ENCODE results near the gene TOP1. TPM values are rescaled to one million over a fixed set of nuclear protein-coding genes. Genes with fewer than 3 reads are reported as not detected.

TOP1 gene
- total and polyA plus RNA-seq, 2 of the 4 experiments (the other 2 are of a cell fraction) = 14.0 to 21.5 TPM

DNA sequence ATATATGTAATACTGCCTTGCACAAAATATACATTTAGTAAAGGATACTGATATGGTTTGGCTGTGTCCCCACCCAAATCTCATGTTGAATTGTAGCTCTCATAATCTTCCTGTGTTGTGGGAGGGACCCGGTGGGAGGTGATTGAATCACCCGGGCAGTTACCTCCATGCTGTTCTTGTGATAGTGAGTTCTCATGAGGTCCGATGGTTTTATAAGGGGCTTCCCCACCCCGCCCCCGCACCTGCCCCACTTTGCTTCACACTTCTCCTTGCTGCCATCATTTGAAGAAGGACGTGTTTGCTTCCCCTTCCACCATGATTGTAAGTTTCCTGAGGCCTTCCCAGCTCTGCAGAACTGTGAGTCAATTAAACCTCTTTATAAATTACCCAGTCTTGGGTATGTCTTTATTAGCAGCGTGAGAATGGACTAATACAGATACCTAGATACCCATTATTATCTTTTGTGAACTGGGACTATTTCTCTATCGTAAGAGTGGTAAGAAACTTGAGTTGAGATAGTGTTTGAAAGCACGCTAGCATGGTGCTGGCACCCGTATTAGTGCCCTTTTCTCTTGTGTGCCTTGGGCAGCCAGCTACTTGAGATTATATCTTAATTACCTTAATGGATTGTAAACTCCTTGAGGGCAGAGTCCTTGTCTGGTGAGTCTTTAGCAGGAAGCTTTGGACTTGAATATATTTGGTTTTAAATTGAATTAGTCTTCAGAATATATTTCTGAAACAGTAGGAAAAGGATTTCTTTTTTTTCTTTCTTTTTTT lies 25.6 kb downstream of the TOP1 start:
- H3K4me3 ChIP-seq (ENCODE audit: insufficient read depth, low read depth, low read length) = no peak overlapping the region
- H2BK15ac ChIP-seq (ENCODE audit: low read depth, low read length) = no peak overlapping the region
- no peak overlapping the region for H2AFZ ChIP-seq (replicated peaks; ENCODE audit: low read length, poor library complexity)
- H3K4me1 ChIP-seq (ENCODE audit: control insufficient read depth, insufficient read depth, low read length) = peaks cover 30% of the 10 kb centered on the region
- H4K91ac ChIP-seq (ENCODE audit: insufficient read depth, low read depth, low read length) = no peak overlapping the region
- no peak overlapping the region for H2BK120ac ChIP-seq (ENCODE audit: low read depth, low read length)
- no peak overlapping the region for H4K8ac ChIP-seq (ENCODE audit: low read depth in 2 of 2, low read length in 2 of 2)
- no peaks in the 10 kb centered on the region for H3K27me3 ChIP-seq (ENCODE audit: control insufficient read depth, insufficient read depth, low read length)
- 100% methylated on average over 1 of the region's 10 CpGs; no CpG with 5 or more reads in 1 of the 2 experiments for WGBS, 2 experiments (ENCODE audit: extremely low coverage in 2 of 2, insufficient read length in 1 of 2)
- ChIA-PET POLR2A (ENCODE audit: unreplicated experiment) (no interaction called here), CTCF (no interaction called here)
- peaks cover 91% of the 10 kb centered on the region for H4K20me1 ChIP-seq (ENCODE audit: insufficient read depth, low read length)
- intact Hi-C loops (cut with micrococcal nuclease) (no loop called here), in situ Hi-C loops (cut with MboI; ENCODE audit: low sequenced_read_pairs) (no loop called here), dilution Hi-C loops (cut with HindIII; ENCODE audit: low sequenced_read_pairs, unreplicated experiment) (no loop called here)
- H3K36me3 ChIP-seq (ENCODE audit: control insufficient read depth, insufficient read depth, low read length) = no peaks in the 10 kb centered on the region; the same call in 1 of the 2 replicates
- H3K9ac ChIP-seq (ENCODE audit: low read depth, low read length) = no peak overlapping the region
- peaks cover 6 to 70% of the 10 kb centered on the region in 2 experiments; a peak in 3 of 4 replicates for H3K79me1 ChIP-seq (ENCODE audit: low read depth in 1 of 2, low read length in 2 of 2)
- no peak overlapping the region for H3K56ac ChIP-seq (ENCODE audit: extremely low read depth, insufficient read depth, low read length)
- DNase-seq (no peak), ATAC-seq (ENCODE audit: low read depth) (no peak)
- H3K23ac ChIP-seq (ENCODE audit: low read depth, low read length) = no peak overlapping the region
- no peak overlapping the region for H2AK9ac ChIP-seq (replicated peaks; ENCODE audit: low read depth, low read length, poor library complexity)
- TF ChIP-seq RFX5 (IDR thresholded peaks at IDR 0.05; ENCODE audit: low read depth, low read length) (no peak), MAFK (IDR thresholded peaks at IDR 0.05; ENCODE audit: low read depth, low read length) (no peak), NFE2L2 (IDR thresholded peaks at IDR 0.05; ENCODE audit: low read depth, low read length) (no peak), SMC3 (IDR thresholded peaks at IDR 0.05; ENCODE audit: low read depth, low read length) (no peak), MXI1 (IDR thresholded peaks at IDR 0.05; ENCODE audit: borderline replicate concordance, low read depth, low read length) (no peak), CEBPB (IDR thresholded peaks at IDR 0.05; ENCODE audit: low read depth, low read length) (no peak), RCOR1 (IDR thresholded peaks at IDR 0.05; ENCODE audit: insufficient replicate concordance, low read length) (no peak), CHD1 (IDR thresholded peaks at IDR 0.05; ENCODE audit: low read depth, low read length) (no peak), POLR2A (IDR thresholded peaks at IDR 0.05; ENCODE audit: low read depth, low read length) (no peak), FOS (IDR thresholded peaks at IDR 0.05; ENCODE audit: low read depth, low read length) (no peak), RAD21 (IDR thresholded peaks at IDR 0.05; ENCODE audit: low read length) (no peak), BHLHE40 (IDR thresholded peaks at IDR 0.05; ENCODE audit: low read depth, low read length) (no peak), MAZ (IDR thresholded peaks at IDR 0.05; ENCODE audit: borderline replicate concordance, low read depth, low read length) (no peak)
- TF ChIP-seq, protein P1, sequence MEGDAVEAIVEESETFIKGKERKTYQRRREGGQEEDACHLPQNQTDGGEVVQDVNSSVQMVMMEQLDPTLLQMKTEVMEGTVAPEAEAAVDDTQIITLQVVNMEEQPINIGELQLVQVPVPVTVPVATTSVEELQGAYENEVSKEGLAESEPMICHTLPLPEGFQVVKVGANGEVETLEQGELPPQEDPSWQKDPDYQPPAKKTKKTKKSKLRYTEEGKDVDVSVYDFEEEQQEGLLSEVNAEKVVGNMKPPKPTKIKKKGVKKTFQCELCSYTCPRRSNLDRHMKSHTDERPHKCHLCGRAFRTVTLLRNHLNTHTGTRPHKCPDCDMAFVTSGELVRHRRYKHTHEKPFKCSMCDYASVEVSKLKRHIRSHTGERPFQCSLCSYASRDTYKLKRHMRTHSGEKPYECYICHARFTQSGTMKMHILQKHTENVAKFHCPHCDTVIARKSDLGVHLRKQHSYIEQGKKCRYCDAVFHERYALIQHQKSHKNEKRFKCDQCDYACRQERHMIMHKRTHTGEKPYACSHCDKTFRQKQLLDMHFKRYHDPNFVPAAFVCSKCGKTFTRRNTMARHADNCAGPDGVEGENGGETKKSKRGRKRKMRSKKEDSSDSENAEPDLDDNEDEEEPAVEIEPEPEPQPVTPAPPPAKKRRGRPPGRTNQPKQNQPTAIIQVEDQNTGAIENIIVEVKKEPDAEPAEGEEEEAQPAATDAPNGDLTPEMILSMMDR (conservative IDR thresholded peaks at IDR 0.05; ENCODE audit: low read depth, low read length) = no peak
- TF ChIP-seq, protein P2, sequence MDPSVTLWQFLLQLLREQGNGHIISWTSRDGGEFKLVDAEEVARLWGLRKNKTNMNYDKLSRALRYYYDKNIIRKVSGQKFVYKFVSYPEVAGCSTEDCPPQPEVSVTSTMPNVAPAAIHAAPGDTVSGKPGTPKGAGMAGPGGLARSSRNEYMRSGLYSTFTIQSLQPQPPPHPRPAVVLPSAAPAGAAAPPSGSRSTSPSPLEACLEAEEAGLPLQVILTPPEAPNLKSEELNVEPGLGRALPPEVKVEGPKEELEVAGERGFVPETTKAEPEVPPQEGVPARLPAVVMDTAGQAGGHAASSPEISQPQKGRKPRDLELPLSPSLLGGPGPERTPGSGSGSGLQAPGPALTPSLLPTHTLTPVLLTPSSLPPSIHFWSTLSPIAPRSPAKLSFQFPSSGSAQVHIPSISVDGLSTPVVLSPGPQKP (IDR thresholded peaks at IDR 0.05; ENCODE audit: borderline replicate concordance, low read depth, low read length) = no peak
- TF ChIP-seq, protein P3, sequence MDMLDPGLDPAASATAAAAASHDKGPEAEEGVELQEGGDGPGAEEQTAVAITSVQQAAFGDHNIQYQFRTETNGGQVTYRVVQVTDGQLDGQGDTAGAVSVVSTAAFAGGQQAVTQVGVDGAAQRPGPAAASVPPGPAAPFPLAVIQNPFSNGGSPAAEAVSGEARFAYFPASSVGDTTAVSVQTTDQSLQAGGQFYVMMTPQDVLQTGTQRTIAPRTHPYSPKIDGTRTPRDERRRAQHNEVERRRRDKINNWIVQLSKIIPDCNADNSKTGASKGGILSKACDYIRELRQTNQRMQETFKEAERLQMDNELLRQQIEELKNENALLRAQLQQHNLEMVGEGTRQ (IDR thresholded peaks at IDR 0.05; ENCODE audit: low read depth, low read length) = no peak
- no peak overlapping the region for H3K4me2 ChIP-seq (ENCODE audit: low read depth, low read length)
- H4K5ac ChIP-seq (ENCODE audit: low read depth, low read length) = no peak overlapping the region
- H3K9me3 ChIP-seq (ENCODE audit: control insufficient read depth, insufficient read depth, low read length) = no peaks in the 10 kb centered on the region
- BruUV-seq (replicated peaks) = no TSS peak
- H3K4ac ChIP-seq (ENCODE audit: low read depth, low read length) = no peak overlapping the region
- H2AK5ac ChIP-seq (ENCODE audit: low read depth, low read length) = no peak overlapping the region
- H3K9me1 ChIP-seq (ENCODE audit: insufficient read depth, low read length) = peaks cover 20% of the 10 kb centered on the region
- H2BK20ac ChIP-seq (ENCODE audit: low read depth, low read length) = no peak overlapping the region
- no peak overlapping the region for H3K14ac ChIP-seq (replicated peaks; ENCODE audit: low read depth, low read length)
- H3K27ac ChIP-seq (ENCODE audit: insufficient read depth, low read length) = no peak overlapping the region
- no peak overlapping the region for H3K18ac ChIP-seq (ENCODE audit: low read depth, low read length)
- H2BK5ac ChIP-seq (ENCODE audit: low read depth, low read length, poor library complexity, severe bottlenecking) = no peak overlapping the region
